Activated T-helper 1 cell treated with anti-CD3 and anti-CD28 coated beads, Interleukin-2, amount 50 U/mL, for 16 hours (primary cell): ENCODE measurements around the gene WRAP73.

Experiments used
- DNase-seq, 2 donors: peaks; one replicate each; pipeline ENCODE4 v3.0.0-alpha.2; 2020; ENCODE audit warnings: low read depth in 1 of 2, low spot score in 1 of 2

Gene WRAP73

GRCh38 chr1:3669421-3669821, 19.5 kb upstream of the WRAP73 start:
- no peak for DNase-seq

DNA sequence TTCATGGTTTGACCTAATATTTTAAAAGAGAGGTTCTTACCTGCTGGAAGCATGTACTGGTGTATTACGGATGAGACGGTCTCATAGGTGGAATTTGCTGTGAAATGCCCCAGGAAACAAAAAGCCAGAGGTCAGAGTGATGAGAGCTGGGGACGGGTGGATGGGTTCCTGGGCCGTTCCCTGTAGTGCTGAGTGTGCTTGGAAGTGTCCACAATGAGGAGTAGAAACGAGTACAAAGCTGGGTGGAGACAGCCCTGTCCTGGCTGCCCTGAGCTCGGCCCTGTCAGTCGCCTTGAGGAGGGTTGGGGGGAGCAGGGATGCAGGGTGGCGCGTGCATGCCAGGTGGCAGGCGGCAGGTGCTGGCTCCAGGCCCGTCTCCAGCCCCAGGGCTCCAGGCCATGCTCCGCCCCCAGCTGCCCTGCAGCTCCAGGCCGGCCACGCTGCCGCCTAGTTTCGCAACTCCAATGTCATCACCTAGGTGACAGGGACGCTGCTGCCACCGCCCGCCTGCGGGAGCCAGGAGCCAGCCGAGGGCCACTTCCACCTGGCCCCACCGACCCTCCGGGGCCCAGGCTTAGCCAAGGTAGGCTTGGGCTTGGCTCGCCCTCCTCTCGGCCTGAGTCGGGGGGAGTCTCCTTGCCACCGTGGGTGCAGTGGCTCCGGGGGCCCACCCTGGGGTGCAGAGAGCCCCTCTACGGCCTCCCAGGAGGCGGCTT, 18.8 kb upstream of the WRAP73 start:
- DNase-seq, result no peak

DNA sequence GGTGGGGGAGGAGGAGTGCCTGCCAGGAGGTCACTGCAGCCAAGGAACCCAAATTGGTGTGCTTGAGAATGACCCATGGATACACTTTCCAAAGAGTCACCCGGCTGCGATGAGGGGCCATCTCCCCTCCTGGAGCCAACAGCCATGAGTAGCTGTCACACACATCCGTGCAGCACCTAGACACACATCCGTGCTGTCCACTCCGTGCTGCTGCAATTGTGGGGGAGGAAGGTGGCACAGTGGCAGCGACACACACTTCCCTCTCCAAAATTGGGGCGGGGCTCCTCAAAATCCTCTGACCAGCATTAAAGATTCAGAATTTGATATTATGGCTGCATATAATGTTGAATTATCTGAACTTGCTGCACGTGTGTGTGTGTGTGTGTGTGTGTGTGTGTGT, 18.2 kb upstream of the WRAP73 start:
- DNase-seq, result no peak

- DNase-seq, result no peak
Observed at GRCh38 chr1:3664700-3665375, 14.9 kb upstream of the WRAP73 start.

DNA sequence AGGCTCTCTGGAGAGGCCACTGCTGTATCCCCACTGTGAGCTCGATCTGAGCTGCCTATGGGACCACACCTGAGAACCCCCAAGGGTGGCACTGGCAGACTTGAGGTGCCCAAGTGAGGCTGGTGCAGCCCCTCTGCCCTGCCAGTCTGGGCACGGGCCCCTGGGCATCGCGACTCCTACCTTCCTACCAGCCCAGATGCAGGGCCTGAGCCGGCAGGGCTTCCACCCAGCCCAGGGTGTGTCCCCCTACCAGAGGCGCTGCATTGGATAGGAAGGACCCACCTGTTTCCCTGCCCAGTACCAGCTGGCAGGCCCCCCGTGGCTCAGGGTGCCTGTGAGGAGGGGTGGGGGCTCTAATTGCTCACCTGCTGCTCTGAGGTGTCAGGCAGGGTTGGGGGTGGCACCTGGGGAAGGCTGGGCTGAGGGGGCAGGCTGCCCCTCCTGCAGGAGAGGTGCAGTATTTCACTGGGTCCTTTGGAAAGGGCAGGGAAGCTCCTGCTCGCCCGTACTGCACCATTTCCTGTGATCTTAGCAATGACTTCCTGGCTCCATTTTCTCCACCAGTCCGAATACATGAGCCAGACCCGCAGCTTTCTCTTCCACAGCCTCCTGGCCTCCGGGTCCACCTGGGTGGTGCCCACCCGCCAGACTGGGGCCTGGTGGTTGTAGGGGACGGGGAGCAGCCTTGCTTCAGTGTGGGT, 14.2 kb upstream of the WRAP73 start:
- DNase-seq, result no peak

DNA sequence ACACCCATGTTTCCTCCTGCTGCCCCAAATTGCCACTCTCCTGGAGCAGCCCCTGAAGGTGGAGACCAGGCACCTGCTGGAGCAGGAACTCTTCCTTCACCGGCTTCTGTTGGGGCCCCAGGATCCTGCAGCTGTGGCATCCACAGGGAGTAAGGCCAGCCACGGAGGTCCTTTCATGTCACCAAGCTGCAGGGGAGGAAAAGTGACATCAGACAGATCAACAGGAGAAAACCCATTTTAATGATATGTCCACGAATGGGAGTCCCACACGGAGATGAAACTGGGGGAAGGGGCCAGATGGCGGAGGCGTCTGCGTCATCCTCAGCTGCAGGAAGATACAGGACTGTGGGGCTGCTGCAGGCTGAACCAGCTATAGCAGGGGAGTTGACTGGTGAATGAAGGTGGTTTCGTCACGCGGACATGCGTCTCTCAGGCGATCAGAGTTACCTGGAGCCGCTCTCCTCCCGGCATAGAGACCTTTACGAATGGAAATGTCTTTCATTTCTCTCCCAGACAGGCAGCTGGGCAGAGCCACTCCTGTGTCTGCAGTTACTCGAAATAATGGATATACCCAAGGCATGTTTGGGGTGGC, 12.3 kb upstream of the WRAP73 start:
- no peak for DNase-seq

GRCh38 chr1:3661631-3662030, 11.7 kb upstream of the WRAP73 start:
- no peak for DNase-seq

GRCh38 chr1:3660704-3661103, 10.8 kb upstream of the WRAP73 start:
- no peak for DNase-seq

GRCh38 chr1:3659093-3659492, 9.2 kb upstream of the WRAP73 start:
- DNase-seq, result no peak

DNA sequence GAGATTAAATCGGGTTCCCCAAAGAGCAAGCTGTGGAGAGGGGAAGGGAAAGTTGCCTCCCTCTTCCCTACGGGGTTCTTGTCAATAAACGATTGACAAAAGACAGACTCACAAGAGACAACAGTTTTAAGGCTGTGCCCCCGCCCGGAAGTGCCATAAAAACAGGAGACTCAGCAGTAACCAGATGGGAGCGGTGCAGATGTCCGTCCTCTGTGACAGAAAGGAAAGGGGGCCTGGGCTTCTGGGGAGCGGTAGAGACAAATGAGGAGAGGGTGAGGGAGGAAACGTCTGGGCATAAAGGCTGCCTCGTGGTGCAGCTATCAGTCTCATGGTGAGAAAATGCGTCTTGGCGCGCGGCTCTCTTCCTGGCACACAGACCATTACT, 8.3 kb upstream of the WRAP73 start:
- DNase-seq, result no peak

GRCh38 chr1:3657578-3658230, 7.8 kb upstream of the WRAP73 start:
- DNase-seq, result no peak

GRCh38 chr1:3657096-3657475, 7.2 kb upstream of the WRAP73 start:
- no peak for DNase-seq

DNA sequence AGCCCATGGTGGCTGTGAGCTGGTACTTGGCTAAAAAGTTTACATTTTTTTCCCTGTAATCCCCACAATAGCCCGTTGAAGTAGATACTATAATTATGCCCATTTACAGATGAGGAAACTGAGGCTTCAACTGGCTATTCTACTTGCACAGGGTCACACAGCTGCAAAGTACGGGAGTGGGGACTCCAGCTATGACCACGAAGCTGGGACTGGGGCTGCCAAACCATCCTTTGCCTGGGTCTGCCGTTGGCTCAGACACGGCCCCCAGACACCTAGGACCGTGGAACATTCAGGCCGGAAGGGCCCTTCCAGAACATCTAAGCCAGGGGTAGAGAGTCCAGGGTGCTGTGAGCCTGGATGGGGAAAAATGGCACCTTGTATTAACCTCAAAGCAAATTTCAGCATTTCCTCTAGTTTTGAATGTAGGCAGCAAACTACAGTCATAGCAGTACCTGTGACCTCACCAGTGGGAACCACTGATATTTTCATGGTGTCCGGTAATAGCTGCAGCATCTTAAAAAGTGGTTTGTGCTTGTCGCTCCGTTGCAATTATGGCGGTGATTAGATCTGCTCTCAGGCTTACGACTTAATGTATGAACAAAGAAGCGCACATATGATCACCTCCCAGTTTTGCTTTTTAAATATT, 6.7 kb upstream of the WRAP73 start:
- no peak for DNase-seq

DNA sequence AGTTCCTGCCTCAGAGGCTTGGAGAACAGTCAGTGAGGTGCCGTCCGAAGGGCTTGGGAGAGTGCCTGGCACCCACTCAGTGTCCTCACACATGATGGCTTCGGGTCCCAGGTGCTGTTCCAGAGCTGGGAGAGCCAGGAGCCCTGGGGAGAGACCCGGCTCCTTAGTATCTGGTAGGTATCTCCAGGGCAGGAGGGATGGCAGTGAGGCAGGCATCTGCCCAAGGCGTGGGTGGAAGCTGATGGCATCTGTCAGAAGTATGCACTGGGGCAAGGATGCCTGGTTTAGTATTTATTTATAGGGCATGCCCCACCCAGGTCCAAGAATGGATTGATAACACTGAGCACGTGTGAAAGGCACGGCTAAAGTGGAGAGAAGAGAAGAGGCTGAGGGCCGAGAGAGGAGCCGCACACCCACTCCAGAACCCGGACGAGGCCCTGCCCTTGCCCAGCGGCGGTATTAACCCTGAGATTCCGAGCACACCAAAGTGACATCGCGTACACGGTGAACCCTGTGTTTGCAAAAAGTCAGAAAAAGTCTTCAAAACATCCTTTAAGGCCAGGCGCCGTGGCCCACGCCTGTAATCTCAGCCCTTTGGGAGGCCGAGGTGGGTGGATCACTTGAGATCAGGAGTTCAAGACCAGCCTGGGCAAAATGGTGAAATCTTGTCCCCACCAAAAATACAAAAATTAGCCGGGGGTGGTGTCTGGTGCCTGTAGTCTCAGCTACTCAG, 4.8 kb upstream of the WRAP73 start:
- DNase-seq, result no peak

DNA sequence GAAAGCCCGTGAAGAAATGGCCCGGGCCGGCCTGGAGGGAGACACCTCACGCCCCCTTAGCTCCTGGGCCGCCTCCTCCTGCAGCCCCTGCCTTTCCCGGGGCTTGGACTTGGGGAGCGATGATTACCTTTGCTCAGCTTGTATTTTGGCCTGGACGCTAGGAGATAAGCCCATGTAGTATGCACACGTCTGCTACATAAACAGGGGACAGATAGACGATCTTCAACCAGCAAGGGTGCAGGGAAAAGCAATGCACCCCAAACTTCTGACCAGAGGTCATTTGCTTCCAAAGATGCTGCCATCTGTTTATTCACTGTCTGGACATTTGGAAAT, 3.3 kb upstream of the WRAP73 start:
- no peak for DNase-seq

- DNase-seq, result no peak
Observed at GRCh38 chr1:3652548-3653285, 2.8 kb upstream of the WRAP73 start.

DNA sequence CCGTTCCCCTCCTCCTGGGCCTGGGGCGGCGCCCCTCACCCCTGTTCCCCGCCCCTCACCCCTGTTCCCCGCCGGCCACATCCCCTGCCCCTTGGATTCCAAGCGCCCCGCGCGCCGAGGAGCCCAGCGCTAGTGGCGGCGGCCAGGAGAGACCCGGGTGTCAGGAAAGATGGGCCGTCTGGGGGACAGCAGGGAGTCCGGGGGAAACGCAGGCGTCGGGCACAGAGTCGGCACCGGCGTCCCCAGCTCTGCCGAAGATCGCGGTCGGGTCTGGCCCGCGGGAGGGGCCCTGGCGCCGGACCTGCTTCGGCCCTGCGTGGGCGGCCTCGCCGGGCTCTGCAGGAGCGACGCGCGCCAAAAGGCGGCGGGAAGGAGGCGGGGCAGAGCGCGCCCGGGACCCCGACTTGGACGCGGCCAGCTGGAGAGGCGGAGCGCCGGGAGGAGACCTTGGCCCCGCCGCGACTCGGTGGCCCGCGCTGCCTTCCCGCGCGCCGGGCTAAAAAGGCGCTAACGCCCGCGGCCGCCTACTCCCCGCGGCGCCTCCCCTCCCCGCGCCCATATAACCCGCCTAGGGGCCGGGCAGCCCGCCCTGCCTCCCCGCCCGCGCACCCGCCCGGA, 2.1 kb upstream of the WRAP73 start, which contains the start of gene TP73:
Gene TP73 (plus strand): TSS at position 587 of the 618 bp plus-strand sequence. CDS start 29,850 bp downstream, outside the sequence.
- no peak for DNase-seq

GRCh38 chr1:3651026-3651929, 1.4 kb upstream of the WRAP73 start:
- DNase-seq, result no peak
